HepG2 (cell line): Measurements from ENCODE around the gene TCEAL9. TPM values are rescaled to one million over a fixed set of nuclear protein-coding genes. Genes with fewer than 3 reads are reported as not detected.

Experiments used
- ATAC-seq: fragments of 200-7000 bp; cut with Tn5 transposase; 3 replicates; pipeline ENCODE4 v1.9.1; 2020; ENCODE audit warnings: mild to moderate bottlenecking, moderate library complexity
- BruUV-seq: library from RNA; stranded (reverse); fragments of 400-500 nt; replicated peaks from 2 replicates; lab custom pipeline; 2021; lab: Mats Ljungman, UMichigan
- CTCF ChIA-PET: fragments of 300-600 bp; formaldehyde crosslinking; extraction: SDS; loops from one replicate; lab custom pipeline; 2021; ENCODE audit warnings: low total read pairs, inconsistent platforms, low intra/inter-chr PET ratio; lab: Yijun Ruan, JAX
- POLR2A ChIA-PET: fragments of 350-600 bp; sonication (Branson Sonifier 250); formaldehyde crosslinking; loops from one replicate; lab custom pipeline; 2020; ENCODE audit warnings: antibody characterized with exemption, inconsistent platforms; lab: Yijun Ruan, JAX
- DNase-seq: peaks from one replicate; pipeline ENCODE4 v3.0.0-alpha.2; 2015; ENCODE audit warnings: low spot score
- FAIRE-seq: peaks from 3 replicates; lab custom pipeline; 2011; peaks lifted over from hg19 to GRCh38; lab: Jason Lieb, UNC
- H2AFZ ChIP-seq: one replicate; pipeline ENCODE4 v1.6.1; 2011; ENCODE audit warnings: low read length, inconsistent platforms
- H3K27ac ChIP-seq: fragments of 300-600 bp; 3 replicates; pipeline ENCODE4 v1.8.0; 2011; ENCODE audit warnings: mixed run types, mild to moderate bottlenecking, mixed read lengths, low read length, inconsistent platforms; ENCODE audit not compliant: insufficient read depth; ENCODE audit errors: extremely low read length
- H3K27me3 ChIP-seq, 2 experiments: fragments of 200-600 bp in 1 of 2; 2 replicates in 1 of 2; 3 replicates in 1 of 2; pipeline versions ENCODE4 v1.6.0 to v1.8.0; 2011; ENCODE audit warnings: low read length in 2 of 2, mild to moderate bottlenecking in 2 of 2, moderate library complexity in 2 of 2, inconsistent platforms in 1 of 2; ENCODE audit not compliant: insufficient read depth in 2 of 2, control insufficient read depth in 1 of 2
- H3K36me3 ChIP-seq, 2 experiments: fragments of 200-600 bp in 1 of 2; replicated peaks in 1 of 2; 2 replicates in 1 of 2; 3 replicates in 1 of 2; pipeline versions ENCODE4 v1.5.1 to v1.8.0; 2011; ENCODE audit warnings: low read length in 2 of 2, inconsistent platforms in 1 of 2; ENCODE audit not compliant: insufficient read depth in 2 of 2, control insufficient read depth in 1 of 2
- H3K4me1 ChIP-seq: 2 replicates; pipeline ENCODE4 v1.5.1; 2012; ENCODE audit warnings: low read length, inconsistent platforms; ENCODE audit not compliant: insufficient read depth
- H3K4me2 ChIP-seq: 2 replicates; pipeline ENCODE4 v1.6.0; 2011; ENCODE audit warnings: low read depth, low read length, inconsistent platforms
- H3K4me3 ChIP-seq, 3 experiments: fragments of 200-600 bp in 1 of 3; sonication (generic), shearing (Covaris generic) in 1 of 3; replicated peaks in 1 of 3; 2 replicates each; pipeline ENCODE4 v1.5.1; 2011 to 2016; ENCODE audit warnings: low read length in 3 of 3, inconsistent platforms in 2 of 3, low read depth in 2 of 3, mild to moderate bottlenecking in 2 of 3, control low read depth in 1 of 3, mixed read lengths in 1 of 3; ENCODE audit not compliant: insufficient read depth in 1 of 3
- H3K79me2 ChIP-seq: one replicate; pipeline ENCODE4 v1.6.1; 2011; ENCODE audit warnings: low read length, inconsistent platforms; ENCODE audit not compliant: insufficient read depth
- H3K9ac ChIP-seq: 2 replicates; pipeline ENCODE4 v1.6.0; 2011; ENCODE audit warnings: mild to moderate bottlenecking, low read depth, low read length, inconsistent platforms; ENCODE audit not compliant: insufficient read depth
- H3K9me3 ChIP-seq: 2 replicates; pipeline ENCODE4 v1.5.1; 2012; ENCODE audit warnings: mild to moderate bottlenecking, low read length
- H4K20me1 ChIP-seq: 2 replicates; pipeline ENCODE4 v1.6.0; 2011; ENCODE audit warnings: inconsistent platforms, mild to moderate bottlenecking, low read length, moderate library complexity; ENCODE audit not compliant: insufficient read depth
- AGO2 ChIP-seq: fragments of 200-400 bp; formaldehyde crosslinking; optimal IDR thresholded peaks from 2 replicates; pipeline ENCODE3; 2017; ENCODE audit warnings: mild to moderate bottlenecking, low read depth, low read length, moderate library complexity
- CTCF ChIP-seq: sonication (generic); formaldehyde crosslinking; IDR thresholded peaks from 2 replicates; pipeline ENCODE4 v1.5.0; 2020; ENCODE audit warnings: mild to moderate bottlenecking, missing genetic modification reagents, moderate library complexity
- HDAC1 ChIP-seq: sonication (generic); formaldehyde crosslinking; IDR thresholded peaks from 2 replicates; pipeline ENCODE4 v1.5.1; 2020; ENCODE audit warnings: mild to moderate bottlenecking, missing genetic modification reagents
- HOXA5 ChIP-seq: sonication (generic); formaldehyde crosslinking; IDR thresholded peaks from 2 replicates; pipeline ENCODE4 v1.4.0; 2020; ENCODE audit warnings: missing genetic modification reagents
- MTA3 ChIP-seq: sonication (generic); formaldehyde crosslinking; IDR thresholded peaks from 2 replicates; pipeline ENCODE4 v1.4.0; 2020; ENCODE audit warnings: missing genetic modification reagents
- PATZ1 ChIP-seq: sonication (generic); formaldehyde crosslinking; IDR thresholded peaks from 2 replicates; pipeline ENCODE4 v1.4.0; 2020; ENCODE audit warnings: missing genetic modification reagents
- POGK ChIP-seq: sonication (generic); formaldehyde crosslinking; conservative IDR thresholded peaks from 2 replicates; pipeline ENCODE4 v1.8.0; 2022; ENCODE audit warnings: mild to moderate bottlenecking, moderate library complexity, missing genetic modification reagents
- POLR2A ChIP-seq, 2 experiments: IDR thresholded peaks; 2 replicates each; pipeline ENCODE4 v1.6.1; 2011; ENCODE audit warnings: low read depth in 2 of 2, low read length in 2 of 2, mild to moderate bottlenecking in 1 of 2, moderate library complexity in 1 of 2; ENCODE audit not compliant: insufficient read depth in 1 of 2
- RXRB ChIP-seq: IDR thresholded peaks from 2 replicates; pipeline ENCODE4 v1.6.1; 2016; ENCODE audit warnings: borderline replicate concordance, missing genetic modification reagents, missing compliant biosample characterization
- SMC3 ChIP-seq: IDR thresholded peaks from 2 replicates; pipeline ENCODE4 v1.6.1; 2011; ENCODE audit warnings: low read length, improper control_type of control experiment
- SRSF4 ChIP-seq: fragments of 200-400 bp; formaldehyde crosslinking; IDR thresholded peaks from one replicate; pipeline ENCODE4 v1.6.1; 2018; ENCODE audit warnings: mild to moderate bottlenecking, low read depth, low read length, moderate library complexity; ENCODE audit not compliant: poor library complexity, severe bottlenecking
- STAG1 ChIP-seq: sonication (generic); formaldehyde crosslinking; IDR thresholded peaks from 2 replicates; pipeline ENCODE4 v1.4.0; 2020; ENCODE audit warnings: missing genetic modification reagents
- TCF12 ChIP-seq, 2 experiments: fragments of 450-650 bp in 1 of 2; sonication (generic) in 1 of 2; formaldehyde crosslinking in 1 of 2; IDR thresholded peaks; 2 replicates each; pipeline versions ENCODE4 v1.6.1 to v1.8.0; 2017 to 2022; ENCODE audit warnings: antibody characterized with exemption in 1 of 2, mild to moderate bottlenecking in 1 of 2, missing genetic modification reagents in 1 of 2, moderate library complexity in 1 of 2
- ZNF446 ChIP-seq: sonication (generic); formaldehyde crosslinking; IDR thresholded peaks from 2 replicates; pipeline ENCODE4 v1.5.0; 2020; ENCODE audit warnings: mild to moderate bottlenecking, missing genetic modification reagents
- ZNF572 ChIP-seq: sonication (generic); formaldehyde crosslinking; IDR thresholded peaks from 2 replicates; pipeline ENCODE4 v1.5.1; 2020; ENCODE audit warnings: mild to moderate bottlenecking, missing genetic modification reagents
- ZNF780A ChIP-seq: sonication (generic); formaldehyde crosslinking; IDR thresholded peaks from 2 replicates; pipeline ENCODE4 v1.8.0; 2022; ENCODE audit warnings: mild to moderate bottlenecking, missing genetic modification reagents, moderate library complexity
- WGBS: methylation state at CpG from one replicate; pipeline ENCODE4 v1.1.6; 2017; ENCODE audit warnings: low lambda C conversion rate; 5-methylcytosine and 5-hydroxymethylcytosine counted together
- in situ Hi-C: cut with HindIII; loops from 2 replicates; pipeline ENCODE4 v1.10.0; 2017; ENCODE audit warnings: low pct_unique_long_range_greater_than_20kb; ENCODE audit not compliant: extremely low pct_ligation_motif_present
- intact Hi-C: fragments of 100-400 bp; cut with micrococcal nuclease; formaldehyde crosslinking; loops from one replicate; pipeline ENCODE4 v1.10.0; 2022; ENCODE audit not compliant: unreplicated experiment
- polyA plus RNA-seq, 8 experiments: library from polyadenylated mRNA; depleted of rRNA in 3 of 8; stranded (reverse) in 7 of 8; unstranded in 1 of 8; fragments of >200 nt; fragmentation: Illumina TruSeq in 4 of 8; extraction: Trizol in 4 of 8; gene quantifications; 2 replicates each; pipeline versions ENCODE4 v1.2.1 to v1.2.3, GENCODE V29; 2011 to 2016; ENCODE audit warnings: low read depth in 4 of 8, missing spikeins in 1 of 8, mixed read lengths in 1 of 8; ENCODE audit not compliant: insufficient read depth in 1 of 8
- total RNA-seq, 5 experiments: library from RNA; depleted of rRNA; stranded (reverse); fragments of >200 nt; fragmentation: Illumina TruSeq; extraction: Trizol; gene quantifications; 2 replicates each; pipeline ENCODE4 v1.2.3, GENCODE V29; 2016; ENCODE audit warnings: low read depth in 1 of 5

TCEAL9 gene
- total and polyA plus RNA-seq, 2 of the 13 experiments (the other 11 are each of a cell fraction or from before 2014, with no cell fraction given): 15.8 to 45.8 TPM

GRCh38 chrX:103343105-103343504 lies 13.2 kb upstream of the TCEAL9 start:
- Histone ChIP-seq H3K36me3 (no peaks in the 10 kb centered on the region), H3K27ac (no peak overlapping the region), H3K9me3 (no peaks in the 10 kb centered on the region), H3K79me2 (no peaks in the 10 kb centered on the region), H3K27me3 (no peaks in the 10 kb centered on the region), H3K4me2 (no peak overlapping the region), H3K4me1 (no peaks in the 10 kb centered on the region), H3K4me3 (no peak overlapping the region), H2AFZ (no peak overlapping the region), H4K20me1 (no peaks in the 10 kb centered on the region), H3K9ac (no peak overlapping the region)
- ATAC-seq: no peak
- intact Hi-C loops: loop anchor here (1.0 kb wide), 1 partner anchor 121 kb away; no protein-coding TSS in a partner anchor
- in situ Hi-C loops: loop anchor here (10.0 kb wide), 1 partner anchor 122 kb away; no protein-coding TSS in a partner anchor
- no peak for DNase-seq
- 2% methylated on average over 2 of the region's 2 CpGs for WGBS
- TF ChIP-seq CTCF (CRISPR knock-in tag): peak; percentile 59
- TF ChIP-seq PATZ1: no peak
- no peak for TF ChIP-seq POLR2A (IDR thresholded peaks at IDR 0.05; ENCODE audit: insufficient read depth in 1 of 2, low read depth in 2 of 2, low read length in 2 of 2)
- TF ChIP-seq STAG1: peak; percentile 40
- no peak for TF ChIP-seq POGK (CRISPR knock-in tag)
- no peak for TF ChIP-seq ZNF572 (CRISPR knock-in tag)
- peak; percentile 53; the same call in 1 of the 2 replicates for TF ChIP-seq SMC3
- no peak for TF ChIP-seq ZNF446
- no peak for TF ChIP-seq MTA3 (CRISPR knock-in tag)
- no peak for TF ChIP-seq HDAC1 (CRISPR knock-in tag)
- no peak for TF ChIP-seq RXRB
- TF ChIP-seq TCF12 (IDR thresholded peaks at IDR 0.05): no peak
- no peak for TF ChIP-seq TCF12 (CRISPR knock-in tag; IDR thresholded peaks at IDR 0.05)
- TF ChIP-seq SRSF4: no peak
- no peak for TF ChIP-seq AGO2
- TF ChIP-seq ZNF780A (CRISPR knock-in tag): no peak
- TF ChIP-seq HOXA5 (CRISPR knock-in tag): no peak
- FAIRE-seq: no peak
- no TSS peak for BruUV-seq
- ChIA-PET CTCF (interaction anchor here (1.8 kb wide), 1 partner anchor 122 kb away, joined by 22 read pairs; no protein-coding TSS in a partner anchor), POLR2A (no interaction called here)
